Thyroid gland (tissue), 4 donors: Measurements from ENCODE around the gene P2RX3.

ENCODE experiments used
- POLR2A ChIP-seq, 2 donors: fragments of 450-650 bp; IDR thresholded peaks; one replicate each; pipeline ENCODE4 v1.6.1; 2017; ENCODE audit warnings: antibody characterized with exemption in 2 of 2, mild to moderate bottlenecking in 2 of 2, moderate library complexity in 1 of 2
- TF ChIP-seq, protein P1 (sequence below), 6 experiments: fragments of 200-600 bp in 3 of 6; fragments of 450-650 bp in 3 of 6; sonication (generic) in 3 of 6; IDR thresholded peaks; one replicate each; pipeline ENCODE4 v1.5.1; 2016 to 2019; ENCODE audit warnings: antibody characterized with exemption in 6 of 6, mild to moderate bottlenecking in 2 of 6, inconsistent platforms in 1 of 6, moderate library complexity in 1 of 6

DNA sequence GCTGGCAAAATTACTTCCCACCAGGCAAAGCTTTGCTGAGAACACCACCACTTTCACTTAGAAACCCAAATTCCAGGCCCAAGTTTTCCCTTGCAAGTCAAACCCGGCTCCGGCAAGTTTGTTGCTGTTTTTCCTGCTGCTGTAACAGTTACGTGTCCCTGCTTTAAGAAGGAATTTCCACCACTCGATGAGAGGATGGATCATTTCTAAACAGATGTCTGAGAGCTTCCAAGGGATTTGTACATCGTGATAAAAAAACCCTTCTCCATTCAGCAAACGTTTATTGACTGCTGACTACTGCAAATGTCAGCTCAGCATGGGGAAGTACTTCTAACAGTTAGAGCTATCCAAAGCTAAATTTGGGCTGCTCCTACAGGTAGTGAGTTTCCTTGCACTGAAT, 19.7 kb downstream of the P2RX3 start:
- no peak for TF ChIP-seq POLR2A (IDR thresholded peaks at IDR 0.05)
- TF ChIP-seq, protein P1, sequence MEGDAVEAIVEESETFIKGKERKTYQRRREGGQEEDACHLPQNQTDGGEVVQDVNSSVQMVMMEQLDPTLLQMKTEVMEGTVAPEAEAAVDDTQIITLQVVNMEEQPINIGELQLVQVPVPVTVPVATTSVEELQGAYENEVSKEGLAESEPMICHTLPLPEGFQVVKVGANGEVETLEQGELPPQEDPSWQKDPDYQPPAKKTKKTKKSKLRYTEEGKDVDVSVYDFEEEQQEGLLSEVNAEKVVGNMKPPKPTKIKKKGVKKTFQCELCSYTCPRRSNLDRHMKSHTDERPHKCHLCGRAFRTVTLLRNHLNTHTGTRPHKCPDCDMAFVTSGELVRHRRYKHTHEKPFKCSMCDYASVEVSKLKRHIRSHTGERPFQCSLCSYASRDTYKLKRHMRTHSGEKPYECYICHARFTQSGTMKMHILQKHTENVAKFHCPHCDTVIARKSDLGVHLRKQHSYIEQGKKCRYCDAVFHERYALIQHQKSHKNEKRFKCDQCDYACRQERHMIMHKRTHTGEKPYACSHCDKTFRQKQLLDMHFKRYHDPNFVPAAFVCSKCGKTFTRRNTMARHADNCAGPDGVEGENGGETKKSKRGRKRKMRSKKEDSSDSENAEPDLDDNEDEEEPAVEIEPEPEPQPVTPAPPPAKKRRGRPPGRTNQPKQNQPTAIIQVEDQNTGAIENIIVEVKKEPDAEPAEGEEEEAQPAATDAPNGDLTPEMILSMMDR (IDR thresholded peaks at IDR 0.05): no peak
